GM21515 (cell line): ENCODE data around the gene GMIP.
"Not testable (repeated sequence)": the region's sequence is repeated elsewhere in the genome, so short reads cannot be mapped to it uniquely, and the experiment has no call there.

Source experiments
- ATAC-seq: cut with Tn5 transposase; IDR thresholded peaks from one replicate; pipeline ENCODE4 v1.9.1; 2021; ENCODE audit not compliant: unreplicated experiment

GMIP gene

GRCh38 chr19:19613506-19613905 is 30.0 kb downstream of the GMIP start:
- ATAC-seq: no peak

- no peak for ATAC-seq
These were observed 32.9 kb downstream of the GMIP start for GRCh38 chr19:19610376-19611202.

DNA sequence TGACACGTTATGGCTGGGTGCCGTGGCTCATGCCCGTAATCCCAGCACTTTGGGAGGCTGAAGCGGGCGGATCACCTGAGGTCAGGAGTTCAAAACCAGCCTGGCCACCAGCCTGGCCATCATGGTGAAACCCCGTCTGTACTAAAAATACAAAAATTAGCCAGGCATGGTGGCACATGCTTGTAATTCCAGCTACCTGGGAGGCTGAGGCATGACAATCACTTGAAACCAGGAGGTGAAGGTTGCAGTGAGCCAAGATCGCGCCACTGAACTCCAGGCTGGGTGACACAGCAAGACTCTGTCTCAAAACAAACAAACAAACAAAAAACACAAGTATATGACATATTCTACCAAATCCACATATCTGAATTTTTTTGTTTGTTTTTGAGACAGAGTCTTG is 36.8 kb downstream of the GMIP start:
- ATAC-seq: not testable (repeated sequence)

- ATAC-seq: no peak
These were observed 37.4 kb downstream of the GMIP start for GRCh38 chr19:19606021-19606420.

- ATAC-seq: no peak
These were observed 40.6 kb downstream of the GMIP start for GRCh38 chr19:19602713-19603324.

- no peak for ATAC-seq
These were observed 41.2 kb downstream of the GMIP start for GRCh38 chr19:19602136-19602712.

GRCh38 chr19:19600793-19601330 is 42.6 kb downstream of the GMIP start:
- no peak for ATAC-seq

GRCh38 chr19:19598728-19599451 is 44.6 kb downstream of the GMIP start:
- ATAC-seq: not testable (repeated sequence)

DNA sequence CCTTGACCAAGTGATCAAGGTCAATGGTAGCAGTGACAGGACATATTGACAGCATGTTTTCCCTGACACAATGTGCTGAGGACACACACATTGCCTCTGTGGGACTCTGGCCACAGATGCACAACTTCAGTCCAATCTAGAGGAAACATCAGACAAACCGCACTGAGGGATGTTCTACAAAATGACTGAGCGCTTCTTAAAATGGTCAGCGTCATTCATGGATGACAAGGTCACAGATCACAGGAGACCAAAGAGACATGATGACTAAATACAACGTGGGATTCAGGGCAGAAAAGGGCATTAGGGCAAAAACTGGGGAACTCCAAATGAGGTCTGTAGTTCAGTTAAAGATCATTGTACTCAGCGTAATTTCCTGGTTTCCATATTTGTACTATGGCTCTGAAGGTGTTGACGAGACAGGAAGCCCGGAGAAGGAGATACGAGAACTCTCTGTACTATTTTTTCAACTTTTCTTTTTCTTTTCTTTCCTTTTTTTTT is 45.6 kb downstream of the GMIP start:
- peak; percentile 43 for ATAC-seq

GRCh38 chr19:19595171-19595701 is 48.2 kb downstream of the GMIP start:
- no peak for ATAC-seq

- ATAC-seq: no peak
These were observed 49.1 kb downstream of the GMIP start for GRCh38 chr19:19594381-19594780.

DNA sequence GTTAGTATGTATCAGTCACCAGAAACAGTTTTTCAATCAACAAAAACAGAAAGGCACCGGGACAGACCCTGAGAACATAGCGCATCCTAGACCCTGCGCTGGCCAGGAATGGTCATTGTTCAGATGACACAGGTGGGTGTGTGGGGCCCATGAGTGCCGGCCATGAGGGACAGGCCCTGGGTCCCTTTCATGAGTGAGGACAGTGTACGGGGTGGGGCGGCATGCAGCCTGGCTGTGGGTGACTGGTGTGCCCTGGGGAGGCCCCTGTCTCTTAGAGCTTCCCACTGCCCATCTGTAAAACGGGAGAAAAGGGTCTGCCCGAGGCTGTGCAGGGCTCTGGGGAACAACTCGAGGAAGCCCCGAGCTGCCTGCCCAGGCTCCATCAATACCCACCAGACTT is 50.8 kb downstream of the GMIP start:
- no peak for ATAC-seq

GRCh38 chr19:19591133-19591825 is 52.2 kb downstream of the GMIP start:
- no peak for ATAC-seq

DNA sequence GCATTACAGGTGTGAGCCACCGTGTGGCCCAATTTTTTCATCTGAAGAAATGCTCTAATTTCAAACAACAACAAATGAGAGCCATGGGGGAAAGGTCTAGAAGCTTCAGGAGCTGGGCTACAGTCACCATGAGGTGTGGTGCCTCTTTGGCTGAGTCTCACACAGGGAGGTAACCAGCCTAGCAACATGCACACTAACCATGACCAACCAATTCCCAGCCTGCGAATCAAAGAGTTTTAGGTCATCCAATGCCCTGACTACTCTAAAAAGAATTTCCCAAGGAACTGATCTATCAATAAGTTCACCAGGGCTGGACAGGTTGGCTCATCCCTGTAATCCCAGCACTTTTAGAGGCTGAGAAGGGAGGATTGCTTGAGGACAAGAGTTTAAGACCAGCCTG is 54.9 kb downstream of the GMIP start:
- ATAC-seq: no peak

DNA sequence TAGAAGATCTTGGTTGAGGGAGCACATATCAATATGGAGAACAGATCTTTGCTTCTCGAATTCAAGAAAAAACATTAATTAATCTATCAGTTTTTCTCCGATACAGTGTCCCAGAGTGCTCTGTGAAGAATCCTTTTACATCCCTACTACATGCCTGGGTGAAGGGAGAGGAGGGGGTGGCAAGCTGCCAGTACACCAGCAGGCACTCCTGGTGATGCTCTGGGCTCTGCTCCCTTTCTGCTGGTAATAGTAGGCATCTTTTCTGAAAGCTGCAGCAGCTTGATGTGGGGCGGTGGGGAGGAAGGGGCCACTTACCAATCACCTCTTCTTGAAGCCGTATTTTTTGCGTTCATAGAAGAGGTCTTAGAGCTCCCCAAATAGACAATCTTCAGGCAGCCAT is 55.7 kb downstream of the GMIP start:
- no peak for ATAC-seq

DNA sequence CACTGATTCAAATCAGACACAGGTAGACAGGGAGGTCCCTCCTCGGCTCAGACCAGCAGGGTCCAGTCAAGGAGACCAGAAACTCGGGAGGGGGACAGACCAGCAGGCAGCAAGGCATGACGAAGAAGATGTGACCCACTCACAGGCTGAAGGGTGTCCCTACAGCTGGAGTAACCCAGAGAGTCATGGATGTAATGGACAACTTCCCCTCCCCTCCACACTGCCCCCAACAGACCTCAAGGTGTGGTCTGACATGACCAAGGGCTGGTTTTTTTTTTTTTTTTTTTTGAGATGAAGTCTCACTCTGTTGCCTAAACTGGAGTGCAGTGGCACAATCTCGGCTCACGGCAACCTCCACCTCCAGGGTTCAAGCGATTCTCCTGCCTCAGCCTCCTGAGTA is 59.1 kb downstream of the GMIP start:
- ATAC-seq: no peak

DNA sequence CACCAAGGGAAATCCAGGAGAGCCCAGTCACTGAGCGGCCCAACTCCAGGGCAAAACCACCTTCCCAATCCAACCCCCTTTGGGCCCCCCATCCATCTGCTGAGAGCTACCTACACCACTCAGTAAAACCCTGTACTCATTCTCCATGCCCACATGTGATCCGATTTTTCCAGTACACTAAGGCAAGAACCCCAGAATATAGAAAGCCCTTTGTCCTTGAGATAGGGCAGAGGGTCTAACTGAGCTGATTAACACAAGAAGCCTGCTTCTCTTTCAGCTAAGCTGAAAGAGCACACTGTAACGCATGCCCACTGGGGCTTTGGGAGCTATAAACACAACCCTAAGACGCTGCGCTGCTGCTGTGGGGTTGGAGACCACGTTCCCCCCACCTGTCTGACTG is 61.0 kb downstream of the GMIP start:
- no peak for ATAC-seq

DNA sequence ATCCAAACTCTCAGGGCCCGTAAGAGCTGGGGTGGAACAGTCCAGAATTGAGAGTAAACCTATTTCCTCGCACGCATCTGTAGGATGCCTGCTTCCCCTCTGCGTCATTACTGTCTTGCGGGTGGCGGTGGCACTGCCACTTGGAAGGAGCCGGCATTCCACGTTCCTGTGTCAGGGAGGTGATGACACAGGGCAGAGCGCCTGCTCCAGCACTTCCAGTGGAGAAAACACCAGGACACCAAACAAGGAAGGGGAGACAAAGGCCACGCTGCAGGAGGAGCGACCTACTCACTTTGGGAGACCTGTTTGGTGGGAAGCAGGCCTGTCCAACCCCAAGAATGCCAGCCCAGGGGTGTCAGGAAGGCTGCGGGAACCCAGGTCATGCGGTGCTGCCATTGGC is 62.1 kb downstream of the GMIP start:
- ATAC-seq: no peak

GRCh38 chr19:19580418-19580817 is 63.0 kb downstream of the GMIP start:
- ATAC-seq: no peak
